Stimulated activated CD8-positive, alpha-beta memory T cell treated with anti-CD3 and anti-CD28 coated beads, Interleukin-4, amount 100 ng/mL, for 24 hours (primary cell): ENCODE results near the gene FOXA1.

Source experiments
- DNase-seq: peaks from one replicate; pipeline ENCODE4 v3.0.0-alpha.2; 2020; ENCODE audit warnings: low read depth

Gene FOXA1

GRCh38 chr14:37589715-37590427 is 5.2 kb downstream of the FOXA1 start:
- no peak for DNase-seq

- DNase-seq, result no peak
Observed at GRCh38 chr14:37588956-37589714, 5.9 kb downstream of the FOXA1 start.

- no peak for DNase-seq
Observed at GRCh38 chr14:37588667-37588955, 6.4 kb downstream of the FOXA1 start.

- no peak for DNase-seq
Observed at GRCh38 chr14:37587881-37588666, 7.0 kb downstream of the FOXA1 start.

GRCh38 chr14:37587131-37587803 is 7.8 kb downstream of the FOXA1 start:
- no peak for DNase-seq

- no peak for DNase-seq
Observed at GRCh38 chr14:37586797-37587130, 8.3 kb downstream of the FOXA1 start.

- DNase-seq, result no peak
Observed at GRCh38 chr14:37585971-37586796, 8.9 kb downstream of the FOXA1 start.

GRCh38 chr14:37585101-37585511 is 9.9 kb downstream of the FOXA1 start:
- no peak for DNase-seq

- DNase-seq, result no peak
Observed at GRCh38 chr14:37584211-37585100, 10.6 kb downstream of the FOXA1 start.

GRCh38 chr14:37583358-37584210 is 11.5 kb downstream of the FOXA1 start:
- no peak for DNase-seq

- DNase-seq, result no peak
Observed at GRCh38 chr14:37580146-37580545, 14.9 kb downstream of the FOXA1 start.

GRCh38 chr14:37579274-37579673 is 15.8 kb downstream of the FOXA1 start:
- no peak for DNase-seq

- no peak for DNase-seq
Observed at GRCh38 chr14:37573356-37573755, 21.7 kb downstream of the FOXA1 start.

GRCh38 chr14:37571391-37571790 is 23.7 kb downstream of the FOXA1 start:
- no peak for DNase-seq

GRCh38 chr14:37569729-37570128 is 25.3 kb downstream of the FOXA1 start:
- no peak for DNase-seq

GRCh38 chr14:37566811-37567371 is 28.2 kb downstream of the FOXA1 start:
- DNase-seq, result no peak

- no peak for DNase-seq
Observed at GRCh38 chr14:37565550-37565949, 29.5 kb downstream of the FOXA1 start.

GRCh38 chr14:37563189-37563588 is 31.9 kb downstream of the FOXA1 start:
- DNase-seq, result no peak

GRCh38 chr14:37559386-37559785 is 35.7 kb downstream of the FOXA1 start:
- DNase-seq, result no peak
